SKM-1 treated with dmso at 0.1 percent for 144 hours (cell line): ENCODE data around the gene MAPK13.
A peak's percentile ranks its signal among the peaks of the same experiment; 100 is the strongest.
"Not testable (repeated sequence)": the region's sequence is repeated elsewhere in the genome, so short reads cannot be mapped to it uniquely, and the experiment has no call there.

ENCODE experiments used
- DNase-seq: peaks from one replicate; lab custom pipeline; 2025; ENCODE audit not compliant: unreplicated experiment; lab: John Stamatoyannopoulos, UW

The MAPK13 gene

DNA sequence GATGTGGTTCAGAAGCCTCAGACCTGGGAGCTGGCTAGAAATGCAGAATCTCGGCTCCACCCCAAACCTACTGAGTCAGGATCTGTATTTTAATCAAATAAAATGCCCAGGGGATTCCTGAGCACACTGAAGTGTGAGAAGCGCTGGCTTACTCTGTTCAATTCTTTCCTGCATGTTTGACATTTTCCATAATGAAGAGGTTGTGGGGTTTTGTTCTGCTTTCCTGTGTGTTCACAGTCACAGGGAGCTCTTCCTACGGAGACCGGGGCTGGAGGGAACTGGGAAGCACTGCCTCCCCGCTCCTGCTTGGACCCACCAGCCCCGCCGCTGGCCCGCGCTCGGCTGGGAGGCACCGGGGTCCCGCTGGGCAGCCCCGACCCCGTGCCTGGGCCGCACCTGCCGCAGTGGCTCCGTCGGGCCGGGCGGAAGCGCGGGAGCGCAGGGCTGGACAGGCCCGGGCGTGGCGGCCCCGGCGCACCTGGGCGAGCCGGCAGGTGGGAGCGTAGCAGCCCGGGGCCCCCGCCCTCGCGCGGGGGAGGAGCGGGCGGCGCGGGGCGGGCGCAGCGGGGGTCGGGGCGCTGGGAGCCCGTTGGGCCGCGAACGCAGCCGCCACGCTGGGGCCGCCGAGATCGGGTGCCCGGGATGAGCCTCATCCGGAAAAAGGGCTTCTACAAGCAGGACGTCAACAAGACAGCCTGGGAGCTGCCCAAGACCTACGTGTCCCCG, at the start of gene MAPK13:
Gene MAPK13, plus strand, starts transcription at position 573 of the 726 bp plus-strand sequence. Its CDS starts 70 bp downstream, at position 643.
- no peak for DNase-seq

DNA sequence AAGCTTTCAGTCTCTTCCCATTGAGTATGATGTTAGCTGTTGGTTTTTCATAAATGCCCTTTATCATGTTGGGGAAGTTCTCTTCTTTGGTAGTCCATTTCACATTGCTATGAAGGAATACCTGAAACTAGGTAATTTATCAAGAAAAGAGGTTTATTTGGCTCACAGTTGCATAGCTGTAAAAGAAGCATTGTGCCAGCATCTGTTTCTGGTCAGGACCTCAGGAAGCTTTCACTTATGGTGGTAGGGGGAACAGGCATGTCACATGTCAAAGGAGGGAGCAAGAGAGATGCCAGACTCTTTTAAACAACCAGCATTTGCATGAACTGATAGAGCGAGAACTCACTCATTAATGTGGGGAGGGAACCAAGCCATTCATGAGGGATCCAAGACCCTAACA, 48.0 kb upstream of the MAPK13 start:
- no peak for DNase-seq

DNA sequence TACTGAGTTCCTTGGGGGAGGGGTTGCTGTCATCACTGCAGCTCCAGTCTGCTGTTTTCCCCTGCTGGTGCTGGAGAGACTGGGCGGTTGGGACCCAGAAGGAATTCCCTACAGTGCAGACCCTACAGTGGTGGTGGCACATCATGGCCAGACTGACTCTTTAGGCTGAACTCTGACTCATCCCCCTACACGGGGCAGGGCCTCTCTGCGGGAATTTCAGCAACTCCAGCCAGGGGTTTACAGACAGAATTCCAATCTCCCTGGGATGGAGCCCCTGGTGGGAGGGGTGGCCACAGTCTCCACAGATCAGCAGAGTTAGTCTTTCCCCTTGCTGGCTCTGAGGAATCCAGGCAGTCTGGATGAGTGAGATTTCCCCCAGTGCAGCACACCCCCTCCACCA, 46.9 kb upstream of the MAPK13 start:
- no peak for DNase-seq

DNA sequence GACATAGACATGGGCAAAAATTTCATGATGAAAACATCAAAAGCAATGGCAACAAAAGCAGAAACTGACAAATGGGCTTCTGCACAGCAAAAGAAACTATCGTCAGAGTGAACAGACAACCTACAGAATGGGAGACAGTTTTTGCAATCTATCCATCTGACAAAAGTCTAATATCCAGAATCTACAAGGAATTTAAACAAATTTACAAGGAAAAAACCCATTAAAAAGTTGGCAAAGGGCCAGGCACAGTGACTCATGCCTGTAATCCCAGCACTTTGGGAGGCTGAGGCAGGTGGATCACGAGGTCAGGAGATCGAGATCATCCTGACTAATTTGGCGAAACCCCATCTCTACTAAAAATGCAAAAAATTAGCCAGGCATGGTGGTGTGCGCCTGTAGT, 42.1 kb upstream of the MAPK13 start:
- DNase-seq = not testable (repeated sequence)

DNA sequence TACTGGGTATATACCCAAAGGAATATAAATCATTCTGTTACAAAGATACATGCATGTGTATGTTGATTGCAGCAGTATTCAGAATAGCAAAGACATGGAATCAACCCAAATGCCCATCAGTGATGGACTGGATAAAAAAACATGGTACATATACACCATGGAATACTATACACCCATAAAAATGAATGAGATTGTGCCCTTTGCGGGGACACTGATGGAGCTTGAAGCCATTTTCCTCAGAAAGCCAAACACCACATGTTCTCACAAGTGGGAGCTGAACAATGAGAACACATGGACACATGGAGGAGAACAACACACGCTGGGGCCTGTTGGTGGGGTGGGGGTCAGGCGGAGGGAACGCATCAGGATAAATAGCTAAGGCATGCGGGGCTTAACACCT, 41.3 kb upstream of the MAPK13 start:
- no peak for DNase-seq

DNA sequence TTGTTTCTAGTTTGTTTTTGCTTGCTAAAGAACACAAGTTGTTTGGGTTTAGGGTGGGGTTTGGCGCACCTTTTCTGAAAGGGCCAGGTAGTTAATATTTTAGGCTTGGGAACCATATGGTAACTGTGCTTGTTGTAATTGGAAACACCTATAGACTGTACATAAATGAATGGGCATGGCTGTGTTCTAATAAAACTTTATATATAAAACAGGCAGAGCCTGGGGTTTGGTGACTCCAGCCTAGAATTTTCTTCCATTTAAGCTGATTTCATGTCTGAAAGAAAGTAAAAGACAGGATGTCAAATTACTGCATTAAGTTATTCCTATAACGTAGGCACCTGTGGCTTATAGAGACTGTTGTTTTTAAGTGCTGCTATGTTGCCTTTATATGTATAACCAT, 36.1 kb upstream of the MAPK13 start:
- DNase-seq = no peak

DNA sequence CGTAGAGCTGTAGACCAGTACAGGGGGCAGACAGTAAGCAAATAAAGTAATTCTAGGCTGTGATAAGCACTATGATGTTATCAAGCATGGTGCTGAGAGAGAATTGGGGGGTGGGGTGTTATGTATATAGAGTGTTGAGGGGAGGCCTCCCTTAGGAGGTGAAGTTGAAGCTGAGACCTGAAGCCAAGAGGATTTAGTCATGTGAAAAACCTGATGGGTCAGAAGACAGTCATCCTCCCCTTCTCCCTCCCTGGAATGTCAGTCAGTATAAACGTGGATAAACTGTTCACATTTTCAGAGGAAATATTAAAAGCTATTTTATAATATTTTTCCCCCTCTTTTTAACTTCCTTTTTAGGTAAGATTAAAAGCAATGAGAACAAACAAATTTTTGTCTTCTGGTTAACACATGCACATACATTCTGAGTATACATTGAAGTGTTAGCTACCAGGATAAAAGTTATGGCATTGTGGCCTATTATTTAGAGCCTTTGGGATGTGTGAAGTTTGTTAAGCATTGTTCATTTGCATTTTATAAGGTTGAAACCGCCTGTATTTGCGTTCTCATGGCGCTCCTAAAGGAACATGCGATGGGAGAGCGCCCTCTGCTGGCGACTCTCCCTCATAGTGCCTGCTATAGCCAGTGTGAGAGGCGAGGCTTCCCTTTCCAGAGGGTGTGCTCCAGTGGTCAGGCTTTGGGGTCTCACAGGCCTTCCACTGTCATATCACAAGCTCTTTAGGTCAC, 35.4 kb upstream of the MAPK13 start:
- DNase-seq = peak; percentile 51

DNA sequence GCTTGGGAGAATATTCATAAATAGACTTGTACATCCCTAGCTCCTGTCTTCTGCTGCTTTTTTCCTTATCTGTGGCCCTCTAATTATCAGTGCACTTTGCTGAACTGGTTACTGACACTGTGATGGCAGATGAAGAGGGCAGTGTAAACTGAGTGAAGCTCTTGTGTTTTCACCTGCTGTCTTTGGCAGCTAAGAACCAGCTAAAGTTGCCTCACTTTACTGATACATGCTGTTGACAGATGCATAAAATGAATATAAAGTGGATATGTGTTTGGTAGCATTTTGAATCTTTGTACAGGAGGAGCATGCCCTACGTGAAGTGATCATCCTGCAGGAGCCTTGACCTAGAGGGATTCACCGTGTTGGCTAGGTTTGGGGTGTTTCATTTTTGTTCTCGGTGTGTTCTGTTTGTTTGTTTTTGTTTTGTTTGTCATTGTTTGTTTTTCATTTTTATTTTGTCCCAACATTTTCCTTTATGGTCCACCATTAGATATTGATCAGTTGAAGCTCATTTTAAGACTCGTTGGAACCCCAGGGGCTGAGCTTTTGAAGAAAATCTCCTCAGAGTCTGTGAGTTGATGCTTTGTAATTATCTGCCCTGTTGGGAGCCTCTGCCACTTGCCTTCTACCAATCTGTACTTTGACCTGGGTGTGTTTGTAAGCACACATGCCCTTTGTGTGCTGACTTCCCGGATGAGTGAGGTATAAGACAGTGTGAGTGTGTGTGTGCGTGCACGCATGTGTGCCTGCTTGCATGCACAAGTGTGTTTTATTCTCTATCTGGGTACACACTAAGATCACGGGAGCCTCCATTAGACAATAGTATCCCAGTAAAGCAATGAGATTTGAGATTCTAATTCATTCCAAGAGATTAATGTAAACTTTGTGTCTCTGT, 34.6 kb upstream of the MAPK13 start:
- no peak for DNase-seq

DNA sequence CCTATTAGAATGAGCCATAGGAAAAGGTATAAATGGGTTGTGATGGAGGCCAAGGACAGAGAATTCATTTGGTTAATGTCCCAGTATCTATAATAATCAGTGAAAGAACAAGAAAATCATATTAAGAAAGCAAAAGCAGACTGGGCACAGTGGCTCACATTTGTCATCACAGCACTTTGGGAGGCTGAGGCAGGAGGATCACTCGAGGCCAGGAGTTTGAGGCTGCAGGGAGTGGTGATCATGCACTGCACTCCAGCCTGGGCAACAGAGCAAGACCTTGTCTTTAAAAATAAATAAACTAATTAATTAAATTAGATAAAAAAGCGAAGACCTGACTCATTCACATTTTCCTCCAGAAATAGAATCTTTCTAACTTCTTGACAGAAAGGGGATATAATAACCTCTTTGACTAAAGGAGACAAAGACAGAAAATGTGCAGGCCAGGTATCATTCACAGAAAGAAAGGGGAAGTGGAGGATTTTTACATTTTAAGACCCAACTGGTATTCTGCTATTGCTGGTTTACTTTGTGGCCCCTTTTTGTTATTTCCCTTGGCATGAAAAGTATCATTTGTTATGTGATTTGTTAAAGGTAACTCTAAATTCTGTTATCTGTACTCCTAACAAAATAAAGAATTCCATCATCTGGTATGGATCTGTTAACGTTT, 31.9 kb upstream of the MAPK13 start:
- DNase-seq = no peak

DNA sequence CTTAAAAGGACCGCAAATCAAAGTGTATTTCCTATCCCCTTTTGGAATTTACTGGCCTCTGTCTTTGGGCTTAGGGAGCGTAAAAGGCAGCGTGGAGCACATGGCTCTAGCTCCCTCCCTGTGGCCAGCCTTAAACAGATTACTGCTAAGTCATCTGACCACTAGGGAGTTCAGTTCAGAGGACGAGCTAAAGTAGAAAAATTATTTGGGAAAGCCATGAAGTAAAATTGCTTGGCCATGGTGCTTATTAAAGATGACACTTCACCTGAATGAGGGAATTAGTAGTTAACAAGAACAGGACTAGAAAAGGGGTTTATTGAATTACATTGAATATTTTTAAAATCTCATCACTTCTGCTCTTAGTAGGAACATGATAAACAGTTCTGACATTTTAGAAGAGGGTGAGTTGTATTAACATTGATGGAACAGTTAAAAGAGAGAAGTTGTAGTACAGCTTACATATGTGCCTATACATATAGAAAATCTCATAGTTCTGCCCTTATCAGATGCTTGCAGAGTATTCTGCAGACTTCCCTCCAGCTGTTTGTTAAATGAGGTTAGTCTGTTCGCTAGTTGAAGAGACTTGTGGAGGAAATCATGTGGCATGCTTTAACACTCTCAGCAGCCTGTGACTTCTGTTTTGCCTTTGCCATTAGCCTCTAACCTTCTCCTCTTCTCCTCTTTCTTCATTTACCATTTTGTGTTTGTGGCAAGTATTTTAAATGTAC, 31.2 kb upstream of the MAPK13 start:
- DNase-seq = no peak

DNA sequence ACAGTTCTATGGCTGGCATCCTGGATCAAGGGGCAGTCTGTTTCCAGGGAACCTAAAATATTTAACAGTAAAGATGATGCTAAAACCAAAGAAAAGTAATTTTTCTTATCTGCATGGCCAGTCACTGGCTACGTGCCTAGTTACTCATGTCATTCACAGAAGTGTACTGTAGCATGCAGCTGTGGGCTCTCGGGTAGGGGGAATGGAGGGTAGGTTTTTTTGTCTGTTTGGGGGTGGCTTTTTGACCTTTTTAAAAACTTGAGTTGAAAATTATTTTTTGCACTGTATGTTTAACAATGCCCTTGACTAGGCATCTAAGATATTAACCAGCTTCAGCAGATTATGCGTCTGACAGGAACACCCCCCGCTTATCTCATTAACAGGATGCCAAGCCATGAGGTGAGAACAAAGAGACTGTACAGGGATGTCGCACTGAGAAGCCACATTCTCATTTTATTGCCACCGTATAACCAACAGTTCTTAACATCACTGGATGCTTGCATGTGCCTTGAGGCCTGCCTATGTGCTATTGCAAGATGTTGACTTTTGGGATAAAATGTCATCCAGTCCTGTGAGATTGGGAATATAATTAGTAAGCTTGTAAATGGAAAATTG, 30.3 kb upstream of the MAPK13 start:
- DNase-seq = no peak

DNA sequence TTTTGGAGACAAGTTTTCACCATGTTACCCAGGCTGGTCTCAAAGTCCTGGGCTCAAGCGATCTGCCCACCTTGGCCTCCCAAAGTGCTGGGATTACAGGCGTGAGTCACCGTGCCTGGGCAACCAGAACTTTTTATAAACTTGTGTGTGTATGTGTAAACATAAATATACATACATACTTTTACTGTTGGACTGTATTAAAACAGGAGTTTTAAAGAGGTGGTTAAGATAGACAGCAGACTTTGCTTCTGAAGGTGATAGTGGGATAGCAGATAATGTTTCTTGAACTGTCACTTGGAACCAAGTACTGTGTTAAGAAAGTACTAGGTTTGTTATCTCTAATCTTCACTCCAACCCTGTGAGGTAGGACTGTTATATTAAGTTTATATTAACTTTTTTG, 28.6 kb upstream of the MAPK13 start:
- no peak for DNase-seq

DNA sequence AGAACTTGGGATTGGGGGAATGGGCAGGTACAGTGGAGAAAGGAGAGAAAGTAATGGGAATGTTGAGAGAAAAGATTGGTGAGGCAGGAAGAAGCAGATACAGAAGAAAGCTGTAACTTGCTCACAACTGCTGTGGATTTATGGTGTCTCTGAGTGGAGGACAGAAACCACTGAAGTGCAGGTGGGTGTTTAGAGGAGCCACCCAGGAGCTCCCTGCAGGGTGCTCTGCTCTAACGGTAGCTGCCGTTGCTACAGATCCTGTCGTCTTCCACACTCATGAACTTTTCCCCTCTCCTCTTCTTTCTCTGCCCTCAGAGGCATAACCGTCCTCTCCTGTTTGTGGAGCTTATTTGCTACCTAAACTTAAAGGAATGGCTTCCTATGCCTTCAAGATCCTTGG, 27.5 kb upstream of the MAPK13 start:
- DNase-seq = no peak

DNA sequence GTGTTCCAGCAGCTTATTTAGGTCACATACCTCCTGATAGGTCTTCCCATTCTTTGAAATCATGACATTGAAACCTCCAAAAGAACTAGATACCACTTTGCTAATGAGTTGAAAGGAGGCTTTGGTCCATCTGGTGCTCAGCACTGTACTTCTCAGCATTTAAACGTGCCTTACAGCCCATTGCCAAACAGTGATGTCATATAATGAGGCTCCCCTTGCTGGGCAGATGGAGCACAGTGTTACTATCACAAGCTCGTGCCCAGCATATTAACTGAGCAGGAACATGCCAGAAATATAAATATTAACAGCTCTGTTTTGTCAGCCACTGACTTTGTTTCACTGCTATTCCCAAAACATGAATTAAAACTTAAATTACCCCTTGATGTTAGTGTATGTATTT, 25.5 kb upstream of the MAPK13 start:
- DNase-seq = no peak

DNA sequence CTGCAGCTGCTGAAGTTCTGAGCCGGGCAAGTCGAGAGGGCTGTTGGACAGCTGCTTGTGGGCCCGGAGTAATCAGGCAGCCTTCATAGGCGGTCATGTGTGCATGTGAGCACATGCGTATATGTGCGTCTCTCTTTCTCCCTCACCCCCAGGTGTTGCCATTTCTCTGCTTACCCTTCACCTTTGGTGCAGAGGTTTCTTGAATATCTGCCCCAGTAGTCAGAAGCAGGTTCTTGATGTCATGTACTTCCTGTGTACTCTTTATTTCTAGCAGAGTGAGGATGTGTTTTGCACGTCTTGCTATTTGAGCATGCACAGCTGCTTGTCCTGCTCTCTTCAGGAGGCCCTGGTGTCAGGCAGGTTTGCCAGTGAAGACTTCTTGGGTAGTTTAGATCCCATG, 21.2 kb upstream of the MAPK13 start:
- no peak for DNase-seq

DNA sequence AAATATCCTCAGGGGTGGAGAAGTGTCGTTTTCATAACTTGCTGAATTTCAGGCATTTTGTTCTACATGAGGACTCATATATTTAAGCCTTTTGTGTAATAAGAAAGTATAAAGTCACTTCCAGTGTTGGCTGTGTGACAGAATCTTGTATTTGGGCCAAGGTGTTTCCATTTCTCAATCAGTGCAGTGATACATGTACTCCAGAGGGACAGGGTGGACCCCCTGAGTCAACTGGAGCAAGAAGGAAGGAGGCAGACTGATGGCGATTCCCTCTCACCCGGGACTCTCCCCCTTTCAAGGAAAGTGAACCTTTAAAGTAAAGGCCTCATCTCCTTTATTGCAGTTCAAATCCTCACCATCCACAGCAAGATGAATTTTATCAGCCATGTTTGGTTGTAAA, 20.3 kb upstream of the MAPK13 start:
- no peak for DNase-seq

DNA sequence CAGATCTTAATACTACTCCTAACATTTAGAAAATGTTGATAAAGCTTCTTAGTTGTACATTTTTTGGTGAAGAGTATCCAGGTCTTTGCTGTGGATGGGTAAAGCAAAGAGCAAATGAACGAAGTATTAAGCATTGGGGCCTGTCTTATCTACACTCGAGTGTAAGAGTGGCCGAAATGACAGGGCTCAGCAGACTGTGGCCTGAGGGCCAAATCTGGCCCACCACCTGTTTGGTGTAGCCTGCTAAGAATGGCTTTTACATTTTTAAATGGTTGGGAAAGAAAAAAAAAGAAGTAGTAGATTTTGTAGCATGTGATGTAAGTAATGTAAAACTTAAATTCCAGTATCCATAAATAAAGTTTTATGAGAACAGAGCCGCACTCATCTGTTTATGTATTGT, 19.4 kb upstream of the MAPK13 start:
- DNase-seq = no peak

DNA sequence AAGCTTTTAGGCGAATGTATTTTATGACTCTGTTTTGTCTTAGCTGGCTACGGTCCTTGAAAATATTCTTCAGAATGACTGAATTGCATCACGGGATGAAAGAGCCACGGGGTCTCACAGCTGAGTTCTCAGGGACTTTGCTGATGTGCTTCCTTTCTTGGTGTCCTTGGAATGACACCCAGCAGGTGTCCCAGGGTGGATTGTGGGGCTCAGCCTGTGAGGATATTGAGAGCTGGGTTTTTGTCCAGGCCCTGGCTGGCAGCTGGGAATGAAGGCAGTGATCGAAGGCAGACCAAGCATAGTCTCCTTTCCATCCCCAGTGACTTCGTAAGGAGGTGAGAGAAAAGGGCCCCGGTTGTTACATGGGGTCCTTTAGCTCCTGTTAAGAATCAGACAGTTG, 18.8 kb upstream of the MAPK13 start:
- DNase-seq = no peak

DNA sequence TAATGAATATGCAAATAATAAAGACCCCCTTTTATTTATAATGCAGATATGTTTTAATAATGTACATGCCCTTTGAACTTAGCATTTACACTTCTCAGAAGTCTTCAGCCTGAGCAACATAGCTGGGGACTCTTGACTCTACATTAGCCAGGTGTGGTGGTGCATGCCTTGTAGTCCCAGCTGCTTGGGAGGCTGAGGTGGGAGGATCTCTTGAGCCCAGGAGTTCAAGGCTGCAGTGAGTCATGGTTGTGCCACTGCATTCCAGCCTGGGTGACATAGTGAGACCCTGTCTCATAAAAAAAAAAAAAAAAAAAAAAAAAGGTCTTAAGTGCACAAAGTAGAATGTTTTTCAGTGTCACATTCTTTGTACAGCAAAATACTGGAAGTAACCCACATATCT, 17.3 kb upstream of the MAPK13 start:
- DNase-seq = no peak

DNA sequence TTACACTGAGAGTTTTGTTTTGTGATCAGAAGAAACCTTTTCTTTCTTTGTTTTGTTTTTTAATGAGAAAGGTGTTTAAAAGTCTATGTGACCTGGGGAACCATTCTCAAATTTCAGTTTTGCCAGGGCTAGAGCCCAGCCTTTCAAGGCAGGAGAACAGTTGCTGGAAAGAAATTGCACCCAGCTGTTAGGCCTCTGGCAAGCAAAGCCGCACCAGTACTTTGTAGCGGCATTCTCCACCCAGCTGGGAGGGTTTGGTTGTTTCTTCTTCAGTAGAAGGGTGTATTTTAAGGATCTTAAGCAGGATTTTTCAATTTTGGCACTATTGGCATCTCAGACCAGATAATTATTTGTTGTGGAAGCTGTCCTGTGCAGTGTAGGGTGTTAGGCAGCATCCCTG, 16.6 kb upstream of the MAPK13 start:
- DNase-seq = no peak
